Liver (tissue), 3 donors: Measurements from ENCODE around the gene EXOSC5.
"Not testable (repeated sequence)": the region's sequence is repeated elsewhere in the genome, so short reads cannot be mapped to it uniquely, and the experiment has no call there.

Experiments used
- ATF3 ChIP-seq: IDR thresholded peaks from 2 replicates; pipeline ENCODE4 v1.6.1; 2016; ENCODE audit warnings: antibody characterized with exemption
- CTCF ChIP-seq: fragments of 150-350 bp; IDR thresholded peaks from 2 replicates; pipeline ENCODE4 v1.5.1; 2017; ENCODE audit warnings: improper control_type of control experiment, low read depth, low read length; ENCODE audit not compliant: missing input control
- GABPA ChIP-seq, 2 donors: IDR thresholded peaks in 1 of 2; conservative IDR thresholded peaks in 1 of 2; 2 replicates each; pipeline ENCODE4 v1.6.1; 2016; ENCODE audit warnings: antibody characterized with exemption in 2 of 2, mild to moderate bottlenecking in 1 of 2, moderate library complexity in 1 of 2
- HNF4G ChIP-seq: IDR thresholded peaks from 2 replicates; pipeline ENCODE4 v1.6.1; 2016; ENCODE audit warnings: antibody characterized with exemption
- MAX ChIP-seq: IDR thresholded peaks from 2 replicates; pipeline ENCODE4 v1.6.1; 2016; ENCODE audit warnings: antibody characterized with exemption
- RAD21 ChIP-seq, 2 donors: IDR thresholded peaks; 2 replicates each; pipeline ENCODE4 v1.6.1; 2016; ENCODE audit warnings: antibody characterized with exemption in 2 of 2, mild to moderate bottlenecking in 2 of 2
- SP1 ChIP-seq: IDR thresholded peaks from 2 replicates; pipeline ENCODE4 v1.6.1; 2018; ENCODE audit warnings: antibody characterized with exemption, mild to moderate bottlenecking
- TAF1 ChIP-seq: conservative IDR thresholded peaks from 2 replicates; pipeline ENCODE4 v1.6.1; 2016; ENCODE audit warnings: antibody characterized with exemption, mild to moderate bottlenecking
- donor health status: healthy.
- donor health status: healthy.

- TF ChIP-seq MAX; RAD21 (IDR thresholded peaks at IDR 0.05); CTCF; ATF3; SP1; GABPA (IDR thresholded peaks at IDR 0.05 in 1 of 2, conservative IDR thresholded peaks at IDR 0.05 in 1 of 2); TAF1; HNF4G: not testable (repeated sequence)
Measured at GRCh38 chr19:41381536-41381935, 15.6 kb downstream of the EXOSC5 start.
